ENCODE data around the gene KLHDC1. TPM values are rescaled to one million over a fixed set of nuclear protein-coding genes. Genes with fewer than 3 reads are reported as not detected.
"Not testable (repeated sequence)": the region's sequence is repeated elsewhere in the genome, so short reads cannot be mapped to it uniquely, and the experiment has no call there.

Gene KLHDC1
- total RNA-seq, 1 donor from 2014 or later, result 1.2 TPM

DNA sequence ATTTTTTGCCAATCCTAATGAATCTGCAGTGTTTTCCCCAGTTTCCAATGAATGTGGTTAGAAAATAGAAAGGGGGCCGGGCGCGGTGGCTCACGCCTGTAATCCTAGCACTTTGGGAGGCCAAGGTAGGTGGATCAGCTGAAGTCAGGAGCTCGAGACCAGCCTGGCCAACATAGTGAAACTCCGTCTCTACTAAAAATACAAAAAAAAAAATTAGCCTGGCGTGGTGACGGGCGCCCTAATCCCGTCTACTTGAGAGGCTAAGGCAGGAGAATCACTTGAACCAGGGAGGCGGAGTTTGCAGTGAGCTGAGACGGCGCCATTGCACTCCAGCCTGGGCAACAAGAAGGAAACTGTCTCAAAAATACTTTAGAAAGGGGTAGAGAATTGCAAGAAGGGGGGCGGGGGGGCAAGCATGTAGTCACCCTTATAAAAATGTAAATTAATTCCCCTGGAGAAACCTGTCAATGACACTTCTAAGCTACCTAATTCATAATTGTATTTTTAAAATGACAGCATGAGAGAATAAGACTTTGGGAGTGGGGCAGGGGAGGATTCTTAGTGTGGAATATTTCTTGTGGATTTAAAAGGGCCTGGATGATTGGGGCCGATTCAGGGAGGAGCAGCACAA is 76.8 kb downstream of the KLHDC1 start:
- Histone ChIP-seq H3K4me1 (ENCODE audit: insufficient read depth, low read length) (peaks cover 29% of the 10 kb centered on the region), H3K79me2 (ENCODE audit: insufficient read depth, low read length) (peaks cover 37% of the 10 kb centered on the region), H3K36me3 (ENCODE audit: insufficient read depth, low read length) (peaks cover 4% of the 10 kb centered on the region), H3K9ac (ENCODE audit: low read length) (peak overlapping the region; percentile 100), H4K20me1 (ENCODE audit: insufficient read depth, low read length) (peaks cover 22% of the 10 kb centered on the region), H3K27me3 (ENCODE audit: insufficient read depth, low read length) (no peaks in the 10 kb centered on the region), H3K4me2 (ENCODE audit: low read length) (peak overlapping the region; percentile 96), H3K9me3 (ENCODE audit: insufficient read depth, low read depth, low read length) (no peaks in the 10 kb centered on the region), H3K4me3 (ENCODE audit: insufficient read depth, low read depth, low read length) (peak overlapping the region; percentile 95), H3K27ac (ENCODE audit: low read depth, low read length) (peak overlapping the region; percentile 96), H2AFZ (ENCODE audit: low read depth, low read length) (no peak overlapping the region)
- TF ChIP-seq, protein P1, sequence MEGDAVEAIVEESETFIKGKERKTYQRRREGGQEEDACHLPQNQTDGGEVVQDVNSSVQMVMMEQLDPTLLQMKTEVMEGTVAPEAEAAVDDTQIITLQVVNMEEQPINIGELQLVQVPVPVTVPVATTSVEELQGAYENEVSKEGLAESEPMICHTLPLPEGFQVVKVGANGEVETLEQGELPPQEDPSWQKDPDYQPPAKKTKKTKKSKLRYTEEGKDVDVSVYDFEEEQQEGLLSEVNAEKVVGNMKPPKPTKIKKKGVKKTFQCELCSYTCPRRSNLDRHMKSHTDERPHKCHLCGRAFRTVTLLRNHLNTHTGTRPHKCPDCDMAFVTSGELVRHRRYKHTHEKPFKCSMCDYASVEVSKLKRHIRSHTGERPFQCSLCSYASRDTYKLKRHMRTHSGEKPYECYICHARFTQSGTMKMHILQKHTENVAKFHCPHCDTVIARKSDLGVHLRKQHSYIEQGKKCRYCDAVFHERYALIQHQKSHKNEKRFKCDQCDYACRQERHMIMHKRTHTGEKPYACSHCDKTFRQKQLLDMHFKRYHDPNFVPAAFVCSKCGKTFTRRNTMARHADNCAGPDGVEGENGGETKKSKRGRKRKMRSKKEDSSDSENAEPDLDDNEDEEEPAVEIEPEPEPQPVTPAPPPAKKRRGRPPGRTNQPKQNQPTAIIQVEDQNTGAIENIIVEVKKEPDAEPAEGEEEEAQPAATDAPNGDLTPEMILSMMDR (IDR thresholded peaks at IDR 0.05; ENCODE audit: insufficient read depth, low read depth, low read length), result no peak
- TF ChIP-seq EZH2 (IDR thresholded peaks at IDR 0.05; ENCODE audit: insufficient read depth, low read length), result no peak
- FAIRE-seq, result no peak
- Mint-ChIP-seq H3K9me3 (ENCODE audit: unreplicated experiment) (no peaks in the 10 kb centered on the region), H3K4me3 (ENCODE audit: unreplicated experiment) (peak overlapping the region; percentile 98), H3K27ac (ENCODE audit: unreplicated experiment) (peak overlapping the region; percentile 99), H3K27me3 (ENCODE audit: low read depth, unreplicated experiment) (no peaks in the 10 kb centered on the region), H3K36me3 (ENCODE audit: low read depth, unreplicated experiment) (no peaks in the 10 kb centered on the region), H3K4me1 (ENCODE audit: low read depth, unreplicated experiment) (peaks cover 14% of the 10 kb centered on the region)
- DNase-seq (ENCODE audit: low read depth), result no peak

DNA sequence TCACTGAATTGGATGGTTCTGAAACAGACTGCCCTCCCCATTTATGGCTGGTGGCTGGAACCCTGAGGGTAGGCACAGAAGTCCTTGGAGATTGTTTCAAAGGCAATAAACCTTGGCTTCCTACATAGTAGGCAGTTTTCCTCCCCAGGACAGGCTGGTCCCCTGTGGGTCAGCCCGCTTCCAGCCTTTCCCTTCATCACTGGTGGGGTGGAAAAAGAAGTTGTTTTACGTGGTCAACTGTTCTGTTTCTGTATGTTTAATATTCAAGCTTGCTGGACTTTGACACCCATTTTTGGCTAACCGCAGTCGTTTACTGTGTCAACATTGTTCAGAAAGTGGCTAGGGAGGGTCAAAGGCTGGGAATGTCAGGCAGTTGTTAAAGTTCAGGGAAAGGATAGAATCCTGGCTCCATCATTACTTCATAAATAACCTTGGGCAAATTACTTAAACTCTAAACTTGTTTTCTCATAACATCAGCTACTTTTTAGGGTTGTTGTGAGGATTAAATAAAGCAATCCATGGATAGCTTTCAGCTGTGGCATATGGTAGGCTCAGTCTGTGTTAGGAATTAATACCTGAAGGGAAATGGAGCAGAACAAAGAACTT is 77.4 kb downstream of the KLHDC1 start:
- H3K9ac ChIP-seq (ENCODE audit: low read length), result peak overlapping the region; percentile 100
- H3K9me3 ChIP-seq (ENCODE audit: insufficient read depth, low read depth, low read length), result no peaks in the 10 kb centered on the region
- FAIRE-seq (no peak), DNase-seq (ENCODE audit: low read depth) (peak; percentile 49)
- H4K20me1 ChIP-seq (ENCODE audit: insufficient read depth, low read length), result peaks cover 22% of the 10 kb centered on the region
- no peaks in the 10 kb centered on the region for H3K36me3 Mint-ChIP-seq (ENCODE audit: low read depth, unreplicated experiment)
- no peak overlapping the region for H2AFZ ChIP-seq (ENCODE audit: low read depth, low read length)
- no peaks in the 10 kb centered on the region for H3K27me3 Mint-ChIP-seq (ENCODE audit: low read depth, unreplicated experiment)
- peaks cover 29% of the 10 kb centered on the region for H3K4me1 ChIP-seq (ENCODE audit: insufficient read depth, low read length)
- peaks cover 10% of the 10 kb centered on the region for H3K36me3 ChIP-seq (ENCODE audit: insufficient read depth, low read length)
- H3K4me3 Mint-ChIP-seq (ENCODE audit: unreplicated experiment), result peak overlapping the region; percentile 98
- H3K79me2 ChIP-seq (ENCODE audit: insufficient read depth, low read length), result peaks cover 37% of the 10 kb centered on the region
- H3K4me3 ChIP-seq (ENCODE audit: insufficient read depth, low read depth, low read length), result peak overlapping the region; percentile 4
- peak overlapping the region; percentile 96 for H3K4me2 ChIP-seq (ENCODE audit: low read length)
- no peaks in the 10 kb centered on the region for H3K9me3 Mint-ChIP-seq (ENCODE audit: unreplicated experiment)
- no peaks in the 10 kb centered on the region for H3K27me3 ChIP-seq (ENCODE audit: insufficient read depth, low read length)
- peaks cover 14% of the 10 kb centered on the region for H3K4me1 Mint-ChIP-seq (ENCODE audit: low read depth, unreplicated experiment)
- H3K27ac ChIP-seq (ENCODE audit: low read depth, low read length), result no peak overlapping the region
- TF ChIP-seq, protein P1 (IDR thresholded peaks at IDR 0.05; ENCODE audit: insufficient read depth, low read depth, low read length), result no peak
- TF ChIP-seq EZH2 (IDR thresholded peaks at IDR 0.05; ENCODE audit: insufficient read depth, low read length), result no peak
- peak overlapping the region; percentile 99 for H3K27ac Mint-ChIP-seq (ENCODE audit: unreplicated experiment)

DNA sequence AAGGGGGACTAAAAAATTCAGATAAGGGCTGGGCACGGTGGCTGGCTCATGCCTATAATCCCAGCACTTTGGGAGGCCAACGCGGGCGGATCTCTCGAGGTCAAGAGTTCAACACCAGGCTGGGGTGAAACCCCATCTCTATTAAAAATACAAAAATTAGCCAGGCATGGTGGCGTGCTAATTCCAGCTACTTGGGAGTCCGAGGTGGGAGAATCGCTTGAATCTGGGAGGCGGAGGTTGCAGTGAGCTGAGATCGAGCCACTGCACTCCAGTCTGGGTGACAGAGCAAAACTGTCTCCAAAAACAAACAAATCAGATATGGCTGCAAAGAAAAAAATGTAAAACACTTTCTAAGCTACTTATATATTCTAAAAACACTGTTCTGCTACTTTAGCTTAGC is 78.8 kb downstream of the KLHDC1 start:
- FAIRE-seq; H3K27ac Mint-ChIP-seq (ENCODE audit: unreplicated experiment): not testable (repeated sequence)

More for the DNA sequence above, 78.8 kb downstream of the KLHDC1 start:
- H3K9me3 ChIP-seq (ENCODE audit: insufficient read depth, low read depth, low read length); H3K27me3 ChIP-seq (ENCODE audit: insufficient read depth, low read length); H3K27me3 Mint-ChIP-seq (ENCODE audit: low read depth, unreplicated experiment); H3K4me3 Mint-ChIP-seq (ENCODE audit: unreplicated experiment); H2AFZ ChIP-seq (ENCODE audit: low read depth, low read length); H3K4me2 ChIP-seq (ENCODE audit: low read length); H3K9me3 Mint-ChIP-seq (ENCODE audit: unreplicated experiment); H3K36me3 Mint-ChIP-seq (ENCODE audit: low read depth, unreplicated experiment); H3K4me3 ChIP-seq (ENCODE audit: insufficient read depth, low read depth, low read length); DNase-seq (ENCODE audit: low read depth); H3K9ac ChIP-seq (ENCODE audit: low read length); H3K27ac ChIP-seq (ENCODE audit: low read depth, low read length): not testable (repeated sequence)
- Histone ChIP-seq H3K36me3 (ENCODE audit: insufficient read depth, low read length) (peaks cover 17% of the 10 kb centered on the region), H3K79me2 (ENCODE audit: insufficient read depth, low read length) (peaks cover 37% of the 10 kb centered on the region), H3K4me1 (ENCODE audit: insufficient read depth, low read length) (peaks cover 28% of the 10 kb centered on the region), H4K20me1 (ENCODE audit: insufficient read depth, low read length) (peaks cover 22% of the 10 kb centered on the region)
- H3K4me1 Mint-ChIP-seq (ENCODE audit: low read depth, unreplicated experiment), result peaks cover 17% of the 10 kb centered on the region

Data from astrocyte (in vitro differentiated cells and primary cell).